Tibial nerve (tissue), 4 donors: ENCODE data around the gene MRPL27. TPM values are rescaled to one million over a fixed set of nuclear protein-coding genes. Genes with fewer than 3 reads are reported as not detected.
"Not testable (repeated sequence)": the region's sequence is repeated elsewhere in the genome, so short reads cannot be mapped to it uniquely, and the experiment has no call there.

Experiments used
- DNase-seq, 2 donors: peaks; one replicate each; pipeline ENCODE4 v3.0.0-alpha.2; 2019; ENCODE audit warnings: low spot score in 2 of 2
- H3K27ac ChIP-seq, 4 donors: fragments of 200-600 bp; sonication (generic) in 3 of 4; one replicate each; pipeline ENCODE4 v1.5.1; 2017 to 2019; ENCODE audit warnings: mild to moderate bottlenecking in 1 of 4
- H3K27me3 ChIP-seq, 2 donors: fragments of 200-600 bp; sonication (generic) in 1 of 2; one replicate each; pipeline versions ENCODE4 v1.5.1 to v1.6.0; 2017 to 2019
- H3K36me3 ChIP-seq, 3 donors: fragments of 200-600 bp; sonication (generic); one replicate each; pipeline ENCODE4 v1.5.1; 2018 to 2019
- H3K4me1 ChIP-seq, 4 donors: fragments of 200-600 bp; sonication (generic) in 3 of 4; one replicate each; pipeline ENCODE4 v1.5.1; 2017 to 2019
- H3K4me3 ChIP-seq, 4 donors: fragments of 200-600 bp; sonication (generic) in 3 of 4; one replicate each; pipeline ENCODE4 v1.5.1; 2017 to 2019; ENCODE audit warnings: mild to moderate bottlenecking in 1 of 4, moderate library complexity in 1 of 4
- H3K9me3 ChIP-seq, 4 donors: fragments of 200-600 bp; sonication (generic) in 3 of 4; one replicate each; pipeline ENCODE4 v1.5.1; 2017 to 2019
- CTCF ChIP-seq, 5 experiments: fragments of 200-600 bp in 3 of 5; fragments of 450-650 bp in 2 of 5; sonication (generic) in 3 of 5; IDR thresholded peaks; one replicate each; pipeline ENCODE4 v1.5.1; 2016 to 2019; ENCODE audit warnings: antibody characterized with exemption in 5 of 5, mild to moderate bottlenecking in 3 of 5, moderate library complexity in 2 of 5
- EP300 ChIP-seq, 2 donors: sonication (generic); formaldehyde crosslinking; IDR thresholded peaks; one replicate each; pipeline ENCODE4 v1.6.1; 2017; ENCODE audit warnings: antibody characterized with exemption in 2 of 2, mild to moderate bottlenecking in 1 of 2
- POLR2A ChIP-seq, 2 donors: fragments of 450-650 bp; IDR thresholded peaks; one replicate each; pipeline ENCODE4 v1.6.1; 2017; ENCODE audit warnings: antibody characterized with exemption in 2 of 2, mild to moderate bottlenecking in 2 of 2, moderate library complexity in 2 of 2
- WGBS, 2 donors: methylation state at CpG; one replicate each; pipeline ENCODE4 v1.1.5; 2018; 5-methylcytosine and 5-hydroxymethylcytosine counted together
- total RNA-seq, 4 donors: library from RNA; depleted of rRNA; stranded (reverse); fragments of >200 nt; gene quantifications; one replicate each; pipeline ENCODE4 v1.1.0, GENCODE V29; 2016

The MRPL27 gene
- total RNA-seq, 4 donors from 2014 or later: 32.4 to 45.9 (median 34.9) TPM

GRCh38 chr17:50414808-50415207 is 41.8 kb upstream of the MRPL27 start:
- Histone ChIP-seq H3K9me3 (no peaks in the 10 kb centered on the region), H3K36me3 (no peaks in the 10 kb centered on the region), H3K27me3 (no peaks in the 10 kb centered on the region), H3K27ac (no peak overlapping the region), H3K4me1 (no peaks in the 10 kb centered on the region), H3K4me3 (no peak overlapping the region)
- TF ChIP-seq EP300 (IDR thresholded peaks at IDR 0.05): no peak
- TF ChIP-seq POLR2A (IDR thresholded peaks at IDR 0.05): no peak
- TF ChIP-seq CTCF (IDR thresholded peaks at IDR 0.05): no peak
- WGBS, 2 donors: 73 to 78% methylated on average over 3 of the region's 3 CpGs
- DNase-seq: no peak

- Histone ChIP-seq H3K27ac (no peak overlapping the region), H3K4me3 (no peak overlapping the region)
- 88% methylated on average over 4 of the region's 4 CpGs for WGBS, 2 donors
These were observed 39.3 kb upstream of the MRPL27 start for GRCh38 chr17:50412188-50412732.

DNA sequence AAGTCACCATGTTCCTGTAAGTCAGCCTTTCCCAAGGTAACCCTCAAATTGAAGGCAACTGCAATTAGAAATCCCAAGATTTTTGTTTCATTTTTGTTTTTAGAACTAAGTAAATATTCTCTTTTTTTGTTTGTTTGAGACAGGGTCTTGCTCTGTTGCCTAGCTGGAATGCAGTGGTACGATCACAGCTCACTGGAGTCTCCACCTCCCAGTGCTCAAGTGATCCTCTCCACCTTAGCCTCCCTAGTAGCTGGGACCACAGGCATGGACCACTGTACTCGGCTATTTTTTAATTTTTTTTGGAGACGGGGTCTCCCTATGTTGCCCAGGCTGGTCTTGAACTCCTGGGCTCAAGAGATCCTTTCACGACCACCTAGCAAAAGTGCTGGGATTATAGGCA is 34.9 kb upstream of the MRPL27 start:
- WGBS, 2 donors: 75 to 84% methylated on average over 4 of the region's 4 CpGs
- H3K36me3 ChIP-seq: no peaks in the 10 kb centered on the region

More at GRCh38 chr17:50412188-50412732, 39.3 kb upstream of the MRPL27 start:
- no peak for DNase-seq
- Histone ChIP-seq H3K4me1 (no peaks in the 10 kb centered on the region), H3K36me3 (no peaks in the 10 kb centered on the region), H3K27me3 (peaks cover 0 to under 1% of the 10 kb centered on the region in 2 donors), H3K9me3 (no peaks in the 10 kb centered on the region)
- TF ChIP-seq EP300 (IDR thresholded peaks at IDR 0.05): no peak
- no peak for TF ChIP-seq POLR2A (IDR thresholded peaks at IDR 0.05)
- TF ChIP-seq CTCF (IDR thresholded peaks at IDR 0.05): no peak

DNA sequence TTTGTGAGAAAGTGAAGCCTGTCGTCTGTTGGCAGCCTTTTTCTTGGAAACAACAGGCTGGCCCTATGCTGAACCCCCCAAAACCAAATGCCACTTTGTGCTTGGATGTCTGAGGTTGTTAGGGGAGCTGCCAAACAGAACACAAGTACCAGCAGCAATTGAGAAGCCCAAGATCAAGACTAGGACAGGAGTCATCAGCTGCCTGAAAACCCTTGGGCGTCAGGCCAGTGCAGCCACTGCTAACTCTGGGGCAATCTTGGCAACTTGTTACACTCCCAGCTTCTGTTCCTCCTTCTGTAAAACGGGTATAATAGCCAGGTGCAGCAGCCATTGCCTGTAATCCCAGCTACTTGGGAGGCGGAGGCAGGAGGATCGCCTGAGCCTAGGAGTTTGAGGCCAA is 33.6 kb upstream of the MRPL27 start:
- no peak overlapping the region for H3K27ac ChIP-seq
- no peaks in the 10 kb centered on the region for H3K4me1 ChIP-seq
- H3K9me3 ChIP-seq: no peaks in the 10 kb centered on the region
- no peak overlapping the region for H3K4me3 ChIP-seq
- no peak for TF ChIP-seq EP300 (IDR thresholded peaks at IDR 0.05)
- TF ChIP-seq POLR2A (IDR thresholded peaks at IDR 0.05): no peak
- TF ChIP-seq CTCF (IDR thresholded peaks at IDR 0.05): no peak
- 72 to 74% methylated on average over 5 of the region's 5 CpGs for WGBS, 2 donors
- H3K36me3 ChIP-seq: no peaks in the 10 kb centered on the region
- H3K27me3 ChIP-seq: peaks cover 0 to 7% of the 10 kb centered on the region in 2 donors
- no peak for DNase-seq

More for the DNA sequence above, 34.9 kb upstream of the MRPL27 start:
- Histone ChIP-seq H3K4me3 (no peak overlapping the region), H3K27me3 (peaks cover 0 to 7% of the 10 kb centered on the region in 2 donors), H3K27ac (no peak overlapping the region), H3K4me1 (no peaks in the 10 kb centered on the region), H3K9me3 (no peaks in the 10 kb centered on the region)
- TF ChIP-seq EP300 (IDR thresholded peaks at IDR 0.05): no peak
- TF ChIP-seq CTCF (IDR thresholded peaks at IDR 0.05): no peak
- TF ChIP-seq POLR2A (IDR thresholded peaks at IDR 0.05): no peak
- no peak for DNase-seq

- not testable (repeated sequence) for H3K4me1 ChIP-seq
- 81 to 89% methylated on average over 4 of the region's 4 CpGs for WGBS, 2 donors
These were observed 32.4 kb upstream of the MRPL27 start for GRCh38 chr17:50405351-50405750.

GRCh38 chr17:50399591-50399990 is 26.6 kb upstream of the MRPL27 start:
- 92 to 95% methylated on average over 8 of the region's 8 CpGs for WGBS, 2 donors
- not testable (repeated sequence) for H3K27ac ChIP-seq, DNase-seq, H3K9me3 ChIP-seq, H3K27me3 ChIP-seq, H3K36me3 ChIP-seq, H3K4me3 ChIP-seq
- peaks cover 0 to 29% (median 20%) of the 10 kb centered on the region in 4 donors for H3K4me1 ChIP-seq

More at GRCh38 chr17:50405351-50405750, 32.4 kb upstream of the MRPL27 start:
- H3K27ac ChIP-seq, DNase-seq, H3K36me3 ChIP-seq, H3K4me3 ChIP-seq, H3K9me3 ChIP-seq, H3K27me3 ChIP-seq: not testable (repeated sequence)

GRCh38 chr17:50398672-50399071 is 25.7 kb upstream of the MRPL27 start:
- peaks cover 0 to 13% (median 0%) of the 10 kb centered on the region in 3 donors for H3K36me3 ChIP-seq
- not testable (repeated sequence) for H3K27me3 ChIP-seq, DNase-seq, H3K27ac ChIP-seq, H3K9me3 ChIP-seq, H3K4me3 ChIP-seq
- WGBS, 2 donors: 90 to 96% methylated on average over 3 of the region's 3 CpGs
- H3K4me1 ChIP-seq: peaks cover 0 to 30% (median 21%) of the 10 kb centered on the region in 4 donors
